Activated B cell treated with CpG ODN at 0.5 μM for 24 hours (primary cell): ENCODE results near the gene BMP6. TPM values are rescaled to one million over a fixed set of nuclear protein-coding genes. Genes with fewer than 3 reads are reported as not detected.

ENCODE experiments used
- ATAC-seq: fragments of 200-7000 bp; cut with Tn5 transposase; one replicate; pipeline ENCODE4 v1.10.0; 2021; ENCODE audit warnings: low read depth, mild to moderate bottlenecking, moderate library complexity
- CTCF ChIA-PET: fragments of 350-600 bp; sonication (Branson Sonifier 250); formaldehyde crosslinking; loops from one replicate; lab custom pipeline; 2021; ENCODE audit warnings: antibody characterized with exemption; lab: Charles Lee
- POLR2A ChIA-PET: fragments of 350-600 bp; sonication (Branson Sonifier 250); formaldehyde crosslinking; loops from one replicate; lab custom pipeline; 2021; ENCODE audit warnings: antibody characterized with exemption; lab: Charles Lee
- DNase-seq: peaks from one replicate; pipeline ENCODE4 v3.0.0; 2022
- H3K27ac Mint-ChIP-seq: one replicate; pipeline ENCODE4 v1.8.0; 2020; ENCODE audit warnings: mixed read lengths
- H3K27me3 Mint-ChIP-seq: one replicate; pipeline ENCODE4 v1.8.0; 2021; ENCODE audit warnings: mixed read lengths
- H3K36me3 Mint-ChIP-seq: one replicate; pipeline ENCODE4 v1.8.0; 2021; ENCODE audit warnings: low read depth, mixed read lengths
- H3K4me1 Mint-ChIP-seq: one replicate; pipeline ENCODE4 v1.8.0; 2021; ENCODE audit warnings: mixed read lengths
- H3K4me3 Mint-ChIP-seq: one replicate; pipeline ENCODE4 v1.8.0; 2020; ENCODE audit warnings: mild to moderate bottlenecking, mixed read lengths
- H3K9me3 Mint-ChIP-seq: one replicate; pipeline ENCODE4 v1.8.0; 2020; ENCODE audit warnings: mixed read lengths
- intact Hi-C: fragments of 100-400 bp; cut with micrococcal nuclease; formaldehyde crosslinking; loops from one replicate; pipeline ENCODE4 v1.15.1; 2024
- total RNA-seq: library from RNA; stranded (reverse); gene quantifications from 2 replicates; pipeline ENCODE4 v1.2.3, GENCODE V29; 2022
- TF ChIP-seq, protein P1 (sequence below): fragments of 200-600 bp; IDR thresholded peaks from one replicate; pipeline ENCODE4 v1.8.0; 2022; ENCODE audit warnings: antibody characterized with exemption, mild to moderate bottlenecking

The BMP6 gene
- total RNA-seq, 1 donor from 2014 or later = 0.75 TPM

DNA sequence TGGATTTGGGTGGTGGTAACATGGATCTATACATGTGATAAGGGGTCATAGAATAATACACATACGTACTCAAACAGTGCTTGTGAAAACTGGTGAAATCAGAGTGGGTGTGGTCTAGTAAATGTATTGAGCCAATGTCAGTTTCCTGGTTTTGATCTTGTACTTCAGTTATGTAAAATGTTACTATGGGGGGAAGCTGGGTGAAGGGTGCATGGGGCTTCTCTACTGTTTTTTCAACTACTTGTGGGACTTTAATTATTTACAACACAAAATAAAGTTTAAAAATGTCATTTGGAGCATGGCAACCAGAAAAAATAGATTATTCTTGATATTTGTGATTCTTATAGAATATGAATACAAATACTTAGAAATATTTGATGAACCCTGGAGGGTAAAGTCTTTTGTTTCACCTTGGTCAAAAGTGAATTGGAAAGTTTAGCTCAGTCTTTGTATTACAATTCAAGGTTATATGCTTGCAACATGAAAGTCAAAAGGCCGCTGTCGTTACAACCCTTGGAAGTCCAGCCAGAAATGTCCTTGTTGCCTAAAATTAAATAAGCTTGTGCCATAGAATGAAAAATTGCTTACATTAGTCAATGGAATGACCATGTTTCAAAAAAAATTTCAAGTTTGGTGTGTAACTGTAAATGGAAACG, 110.6 kb downstream of the BMP6 start:
- peaks cover 12% of the 10 kb centered on the region for H3K27me3 Mint-ChIP-seq
- no peaks in the 10 kb centered on the region for H3K4me1 Mint-ChIP-seq
- TF ChIP-seq, protein P1, sequence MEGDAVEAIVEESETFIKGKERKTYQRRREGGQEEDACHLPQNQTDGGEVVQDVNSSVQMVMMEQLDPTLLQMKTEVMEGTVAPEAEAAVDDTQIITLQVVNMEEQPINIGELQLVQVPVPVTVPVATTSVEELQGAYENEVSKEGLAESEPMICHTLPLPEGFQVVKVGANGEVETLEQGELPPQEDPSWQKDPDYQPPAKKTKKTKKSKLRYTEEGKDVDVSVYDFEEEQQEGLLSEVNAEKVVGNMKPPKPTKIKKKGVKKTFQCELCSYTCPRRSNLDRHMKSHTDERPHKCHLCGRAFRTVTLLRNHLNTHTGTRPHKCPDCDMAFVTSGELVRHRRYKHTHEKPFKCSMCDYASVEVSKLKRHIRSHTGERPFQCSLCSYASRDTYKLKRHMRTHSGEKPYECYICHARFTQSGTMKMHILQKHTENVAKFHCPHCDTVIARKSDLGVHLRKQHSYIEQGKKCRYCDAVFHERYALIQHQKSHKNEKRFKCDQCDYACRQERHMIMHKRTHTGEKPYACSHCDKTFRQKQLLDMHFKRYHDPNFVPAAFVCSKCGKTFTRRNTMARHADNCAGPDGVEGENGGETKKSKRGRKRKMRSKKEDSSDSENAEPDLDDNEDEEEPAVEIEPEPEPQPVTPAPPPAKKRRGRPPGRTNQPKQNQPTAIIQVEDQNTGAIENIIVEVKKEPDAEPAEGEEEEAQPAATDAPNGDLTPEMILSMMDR = no peak
- H3K4me3 Mint-ChIP-seq = no peak overlapping the region
- DNase-seq = no peak
- no peaks in the 10 kb centered on the region for H3K36me3 Mint-ChIP-seq
- ATAC-seq = no peak
- intact Hi-C loops = no loop called here
- no peaks in the 10 kb centered on the region for H3K9me3 Mint-ChIP-seq
- POLR2A ChIA-PET = no interaction called here
- no peak overlapping the region for H3K27ac Mint-ChIP-seq
- CTCF ChIA-PET = no interaction called here

DNA sequence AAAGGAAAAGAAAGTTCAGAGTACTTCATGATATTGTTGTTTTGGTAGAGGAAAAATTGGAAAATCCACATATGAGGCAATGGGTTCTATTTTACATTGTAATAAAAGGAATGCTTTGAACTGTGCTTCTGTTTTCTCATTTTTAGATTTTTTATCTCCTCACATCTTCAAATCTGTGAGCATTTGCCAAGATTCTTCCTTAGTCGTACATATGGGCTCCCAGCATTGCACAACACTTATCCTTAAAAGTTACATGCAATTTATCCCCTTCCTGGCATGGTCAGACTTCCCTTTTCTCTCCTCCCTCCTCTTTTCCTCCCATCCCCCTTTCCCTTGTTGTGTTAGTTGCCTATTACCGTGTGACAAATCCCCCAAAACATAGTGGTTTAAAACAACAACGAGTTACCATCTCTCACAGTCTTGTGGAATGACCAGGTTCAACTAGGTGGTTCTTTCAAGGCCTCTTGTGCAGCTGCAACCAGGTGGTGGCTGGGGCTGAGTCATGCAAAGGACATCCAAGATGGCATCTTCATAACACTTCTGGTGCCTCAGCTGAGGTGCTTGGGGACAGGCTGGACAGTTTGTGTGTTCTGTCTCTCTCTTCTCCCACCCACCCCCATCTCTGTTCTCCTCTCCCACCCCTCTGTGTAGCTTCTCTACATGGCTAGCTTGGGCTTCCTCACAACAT, 116.0 kb downstream of the BMP6 start:
- ChIA-PET POLR2A (no interaction called here), CTCF (no interaction called here)
- intact Hi-C loops = no loop called here

DNA sequence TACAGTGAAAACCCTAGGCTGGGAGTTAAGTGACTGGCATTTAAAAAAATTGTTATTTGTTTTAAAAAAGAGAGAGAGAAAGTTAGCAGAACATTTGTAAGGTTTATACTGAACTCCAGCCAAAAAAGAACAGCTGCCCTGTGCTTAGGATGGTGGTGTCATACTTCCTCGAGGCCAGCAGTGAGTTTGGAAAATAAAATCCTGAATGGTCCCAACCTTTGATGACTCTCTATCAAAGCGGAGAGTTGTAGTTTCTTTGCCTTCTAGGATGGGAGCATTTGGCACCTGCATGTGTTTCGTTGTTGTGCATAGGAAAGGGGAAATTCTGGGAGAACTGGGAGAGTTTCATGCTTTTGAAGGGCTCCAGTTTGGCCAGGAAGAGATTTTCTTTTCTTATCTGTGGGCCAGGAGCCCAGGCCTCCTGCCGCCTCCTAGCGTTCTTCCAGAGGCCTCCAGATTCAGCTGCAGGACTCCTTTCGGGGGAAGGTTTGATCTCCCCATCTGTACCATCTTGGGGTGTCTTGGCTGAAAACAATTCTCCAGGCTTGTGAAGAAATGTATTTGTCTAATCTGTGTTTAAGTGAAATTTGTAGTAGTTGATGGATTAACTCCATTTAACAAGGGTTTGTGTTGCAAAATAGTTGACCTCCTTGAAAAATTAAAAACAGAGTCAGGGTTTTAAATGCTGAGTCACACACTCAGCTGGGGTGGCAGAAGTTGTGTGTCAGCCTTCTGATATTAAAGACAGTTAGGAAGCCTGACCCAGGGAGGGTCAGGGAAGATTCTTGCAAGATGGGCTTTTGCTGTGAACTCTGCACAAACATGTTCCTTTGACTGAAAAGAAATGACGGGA, 121.3 kb downstream of the BMP6 start:
- CTCF ChIA-PET = no interaction called here
- intact Hi-C loops = no loop called here
- H3K4me3 Mint-ChIP-seq = no peak overlapping the region
- H3K9me3 Mint-ChIP-seq = peaks cover 20% of the 10 kb centered on the region
- ATAC-seq (no peak), DNase-seq (no peak)
- peaks cover 14% of the 10 kb centered on the region for H3K27me3 Mint-ChIP-seq
- TF ChIP-seq, protein P1 = no peak
- no peaks in the 10 kb centered on the region for H3K4me1 Mint-ChIP-seq
- no peak overlapping the region for H3K27ac Mint-ChIP-seq
- POLR2A ChIA-PET = no interaction called here
- no peaks in the 10 kb centered on the region for H3K36me3 Mint-ChIP-seq

More for the DNA sequence above, 116.0 kb downstream of the BMP6 start:
- H3K9me3 Mint-ChIP-seq = peaks cover 2% of the 10 kb centered on the region
- H3K27me3 Mint-ChIP-seq = peaks cover 13% of the 10 kb centered on the region
- DNase-seq (no peak), ATAC-seq (no peak)
- no peak overlapping the region for H3K4me3 Mint-ChIP-seq
- TF ChIP-seq, protein P1 = no peak
- H3K4me1 Mint-ChIP-seq = no peaks in the 10 kb centered on the region
- H3K27ac Mint-ChIP-seq = no peak overlapping the region
- H3K36me3 Mint-ChIP-seq = no peaks in the 10 kb centered on the region

DNA sequence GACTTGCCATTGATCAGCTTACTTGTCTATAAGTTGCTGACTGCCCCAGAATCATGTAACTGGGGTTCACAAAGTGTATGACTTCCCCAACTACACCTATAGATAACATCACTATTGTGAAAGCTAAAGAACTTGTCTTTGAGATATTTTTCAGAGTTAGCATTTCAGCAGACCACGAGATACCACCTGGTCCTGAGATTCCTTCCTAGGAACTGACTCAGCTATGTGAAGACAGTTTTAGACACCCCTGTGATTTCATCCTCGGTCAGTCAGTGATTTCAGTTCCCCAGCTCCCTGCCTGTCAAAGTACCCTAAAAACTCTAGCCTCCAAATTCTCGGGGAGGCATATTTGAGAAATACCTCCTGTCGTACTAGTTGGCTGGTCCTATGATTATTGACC, 122.3 kb downstream of the BMP6 start:
- Mint-ChIP-seq H3K27me3 (peaks cover 14% of the 10 kb centered on the region), H3K4me3 (no peak overlapping the region), H3K27ac (no peak overlapping the region), H3K4me1 (no peaks in the 10 kb centered on the region), H3K36me3 (peaks cover 1% of the 10 kb centered on the region), H3K9me3 (peaks cover 27% of the 10 kb centered on the region)
- ChIA-PET POLR2A (no interaction called here), CTCF (no interaction called here)
- TF ChIP-seq, protein P1 = no peak
- ATAC-seq = no peak
- intact Hi-C loops = no loop called here
- DNase-seq = no peak

DNA sequence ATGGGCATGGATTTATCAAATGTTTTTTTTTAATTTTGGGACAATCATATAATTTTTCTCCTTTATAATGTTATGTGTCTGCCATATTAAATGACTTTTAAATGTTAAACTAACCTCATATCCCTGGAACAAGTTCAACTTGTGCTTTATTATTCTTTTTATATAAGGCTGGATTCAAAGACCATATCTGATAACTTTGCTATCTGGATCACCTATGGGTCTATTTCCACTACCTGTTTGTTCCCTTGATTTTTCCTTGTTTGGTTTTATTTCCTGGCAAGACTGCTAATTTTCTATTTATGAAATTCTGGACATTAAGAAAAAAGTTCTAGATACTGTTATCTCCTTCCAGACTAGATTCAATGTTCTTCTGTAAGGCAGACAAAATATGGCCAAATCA, 125.9 kb downstream of the BMP6 start:
- intact Hi-C loops = no loop called here
- TF ChIP-seq, protein P1 = no peak
- Mint-ChIP-seq H3K27me3 (peaks cover 9% of the 10 kb centered on the region), H3K36me3 (peaks cover 1% of the 10 kb centered on the region), H3K4me3 (no peak overlapping the region), H3K27ac (no peak overlapping the region), H3K4me1 (no peaks in the 10 kb centered on the region), H3K9me3 (peaks cover 29% of the 10 kb centered on the region)
- ATAC-seq = no peak
- CTCF ChIA-PET = no interaction called here
- POLR2A ChIA-PET = no interaction called here
- no peak for DNase-seq
